K562 (cell line): Measurements from ENCODE around the gene WIPF3. TPM values are rescaled to one million over a fixed set of nuclear protein-coding genes. Genes with fewer than 3 reads are reported as not detected.
A peak's percentile ranks its signal among the peaks of the same experiment; 100 is the strongest.

Experiments
- ATAC-seq: fragments of 200-7000 bp; cut with Tn5 transposase; 3 replicates; pipeline ENCODE4 v1.9.1; 2020; ENCODE audit warnings: moderate library complexity
- BruUV-seq: library from RNA; stranded (reverse); fragments of 400-500 nt; replicated peaks from 2 replicates; lab custom pipeline; 2021; lab: Mats Ljungman, UMichigan
- CTCF ChIA-PET: fragments of 300-600 bp; formaldehyde crosslinking; extraction: SDS; loops from one replicate; lab custom pipeline; 2021; ENCODE audit warnings: low intra/inter-chr PET ratio; lab: Yijun Ruan, JAX
- POLR2A ChIA-PET: fragments of 300-600, 350-650 bp; sonication (Branson Sonifier 250); formaldehyde crosslinking; extraction: SDS; loops from one replicate; lab custom pipeline; 2021; ENCODE audit warnings: antibody characterized with exemption, inconsistent platforms; lab: Yijun Ruan, JAX
- DNase-seq, 4 experiments: peaks; one replicate each; pipeline versions ENCODE4 v3.0.0 to v3.0.0-alpha.2; 2011 to 2018; ENCODE audit warnings: low spot score in 3 of 4, mixed read lengths in 3 of 4; ENCODE audit errors: extremely low read depth in 1 of 4
- FAIRE-seq: peaks from 2 replicates; lab custom pipeline; 2011; peaks lifted over from hg19 to GRCh38; lab: Jason Lieb, UNC
- H2AFZ ChIP-seq: 2 replicates; pipeline ENCODE4 v1.6.0; 2011; ENCODE audit warnings: low read depth, low read length, control low read depth, inconsistent platforms
- H3K27ac ChIP-seq: fragments of 200-600 bp; 3 replicates; pipeline ENCODE4 v1.8.0; 2011; ENCODE audit warnings: low read depth, mild to moderate bottlenecking, control low read depth, inconsistent platforms, low read length, moderate library complexity, mixed read lengths; ENCODE audit errors: extremely low read depth
- H3K27me3 ChIP-seq, 2 experiments: fragments of 300-600 bp in 1 of 2; 2 replicates in 1 of 2; 3 replicates in 1 of 2; pipeline versions ENCODE4 v1.6.0 to v1.8.0; 2011; ENCODE audit warnings: inconsistent platforms in 2 of 2, low read length in 2 of 2, mild to moderate bottlenecking in 1 of 2, mixed read lengths in 1 of 2, moderate library complexity in 1 of 2; ENCODE audit not compliant: control insufficient read depth in 2 of 2, insufficient read depth in 2 of 2
- H3K36me3 ChIP-seq: fragments of 300-600 bp; 3 replicates; pipeline ENCODE4 v1.8.0; 2011; ENCODE audit warnings: mild to moderate bottlenecking, low read length, inconsistent platforms; ENCODE audit not compliant: control insufficient read depth, insufficient read depth
- H3K4me1 ChIP-seq, 2 experiments: fragments of 200-600 bp in 1 of 2; replicated peaks in 1 of 2; 2 replicates in 1 of 2; 3 replicates in 1 of 2; pipeline versions ENCODE4 v1.5.1 to v1.8.0; 2011; ENCODE audit warnings: inconsistent platforms in 2 of 2, low read length in 2 of 2, mild to moderate bottlenecking in 1 of 2, mixed read lengths in 1 of 2, moderate library complexity in 1 of 2; ENCODE audit not compliant: control insufficient read depth in 2 of 2, insufficient read depth in 2 of 2
- H3K4me2 ChIP-seq: 2 replicates; pipeline ENCODE4 v1.6.1; 2011; ENCODE audit warnings: low read length, control low read depth, inconsistent platforms, mixed read lengths; ENCODE audit not compliant: insufficient read depth
- H3K4me3 ChIP-seq: fragments of 200-600 bp; sonication (generic), shearing (Covaris generic); 2 replicates; pipeline ENCODE4 v1.5.1; 2016; ENCODE audit warnings: control low read depth, inconsistent platforms
- H3K79me2 ChIP-seq: fragments of 200-600 bp; 3 replicates; pipeline ENCODE4 v1.8.0; 2011; ENCODE audit warnings: low read length, inconsistent platforms; ENCODE audit not compliant: control insufficient read depth, insufficient read depth
- H3K9ac ChIP-seq, 2 experiments: 2 replicates each; pipeline versions ENCODE4 v1.6.0 to v1.6.1; 2011; ENCODE audit warnings: low read depth in 2 of 2, low read length in 2 of 2, control low read depth in 1 of 2, inconsistent platforms in 1 of 2, mild to moderate bottlenecking in 1 of 2, mixed read lengths in 1 of 2; ENCODE audit not compliant: insufficient read depth in 1 of 2
- H3K9me1 ChIP-seq: one replicate; pipeline ENCODE4 v1.6.0; 2011; ENCODE audit warnings: inconsistent platforms, mild to moderate bottlenecking, low read length, moderate library complexity; ENCODE audit not compliant: control insufficient read depth, insufficient read depth
- H3K9me3 ChIP-seq: replicated peaks from 2 replicates; pipeline ENCODE4 v1.5.1; 2011; ENCODE audit warnings: low read depth, low read length, inconsistent platforms; ENCODE audit not compliant: control insufficient read depth, insufficient read depth
- H4K20me1 ChIP-seq: replicated peaks from 2 replicates; pipeline ENCODE4 v1.6.1; 2011; ENCODE audit warnings: low read length, inconsistent platforms, mixed read lengths; ENCODE audit not compliant: control insufficient read depth, insufficient read depth
- C11orf30 ChIP-seq: fragments of 450-650 bp; IDR thresholded peaks from 2 replicates; pipeline ENCODE4 v1.6.1; 2016; ENCODE audit warnings: low read depth, mild to moderate bottlenecking
- CHCHD3 ChIP-seq: fragments of 250-450 bp; sonication (Bioruptor Pico); IDR thresholded peaks from 2 replicates; pipeline ENCODE4 v2.1.2; 2022; ENCODE audit warnings: mild to moderate bottlenecking
- MAFF ChIP-seq: IDR thresholded peaks from 2 replicates; pipeline ENCODE4 v1.6.1; 2012; ENCODE audit warnings: low read length, improper control_type of control experiment
- MAFG ChIP-seq: fragments of 450-650 bp; conservative IDR thresholded peaks from 2 replicates; pipeline ENCODE4 v1.6.1; 2016; ENCODE audit warnings: missing genetic modification characterization, missing compliant biosample characterization
- MAFK ChIP-seq: IDR thresholded peaks from 2 replicates; pipeline ENCODE4 v1.6.1; 2011; ENCODE audit warnings: low read length, improper control_type of control experiment
- SMAD4 ChIP-seq: fragments of 250-450 bp; sonication (Bioruptor Pico); conservative IDR thresholded peaks from 2 replicates; pipeline ENCODE4 v1.8.0; 2021; ENCODE audit warnings: inconsistent platforms, mild to moderate bottlenecking, moderate library complexity
- ZBTB11 ChIP-seq, 3 experiments: fragments of 200-800 bp in 1 of 3; fragments of 250-450 bp in 1 of 3; fragments of 450-650 bp in 1 of 3; sonication (Bioruptor Pico) in 1 of 3; sonication (Bioruptor generic) in 1 of 3; formaldehyde crosslinking in 1 of 3; IDR thresholded peaks; 2 replicates each; pipeline versions ENCODE4 v1.6.1 to v1.8.0; 2016 to 2022; ENCODE audit warnings: mild to moderate bottlenecking in 2 of 3, missing genetic modification characterization in 2 of 3, missing compliant biosample characterization in 1 of 3, moderate library complexity in 1 of 3
- ZNF316 ChIP-seq: fragments of 450-650 bp; IDR thresholded peaks from 2 replicates; pipeline ENCODE4 v1.6.1; 2016
- WGBS: fragments of 100-300 bp; shearing (Covaris generic); methylation state at CpG from one replicate; pipeline ENCODE4 v1.1.6; 2016; ENCODE audit warnings: low coverage, mixed read lengths; ENCODE audit not compliant: insufficient coverage; ENCODE audit errors: missing lambda C conversion rate; 5-methylcytosine and 5-hydroxymethylcytosine counted together
- in situ Hi-C: fragments of 300-500 bp; cut with MboI; formaldehyde crosslinking; loops from 4 replicates; pipeline ENCODE4 v1.15.0; 2018; ENCODE audit warnings: inconsistent platforms, mixed read lengths
- intact Hi-C: fragments of 100-400 bp; cut with micrococcal nuclease; formaldehyde crosslinking; loops from 2 replicates; pipeline ENCODE4 v1.14.2; 2022
- polyA plus RNA-seq, 8 experiments: library from polyadenylated mRNA; depleted of rRNA in 4 of 8; stranded (reverse) in 5 of 8; unstranded in 3 of 8; fragments of >200 nt; fragmentation: Nextera tagmentation in 2 of 8; fragmentation: Illumina TruSeq in 1 of 8; extraction: Ambion mirVana in 2 of 8; extraction: Trizol in 1 of 8; gene quantifications; 2 replicates each; pipeline versions ENCODE4 v1.2.1 to v1.2.3, GENCODE V29; 2011 to 2014; ENCODE audit warnings: inconsistent platforms in 1 of 8, missing spikeins in 1 of 8
- total RNA-seq, 7 experiments: library from RNA; depleted of rRNA in 6 of 7; stranded (reverse); fragments of >200 nt in 6 of 7; fragmentation: Illumina TruSeq in 2 of 7; extraction: Trizol in 2 of 7; gene quantifications; 2 replicates each; pipeline versions ENCODE4 v1.2.1 to v1.2.3, GENCODE V29; 2011 to 2021; ENCODE audit warnings: low replicate concordance in 1 of 7

The WIPF3 gene
- total and polyA plus RNA-seq, 9 of the 15 experiments (the other 6 are each of a cell fraction or from before 2014, with no cell fraction given), result 0.18 to 3.2 (median 1.7) TPM

GRCh38 chr7:29873644-29874294 is 67.5 kb downstream of the WIPF3 start:
- CTCF ChIA-PET, result no interaction called here
- in situ Hi-C loops, result loop anchor here (10.0 kb wide), 1 partner anchor 181 kb away; no protein-coding TSS in a partner anchor

More at GRCh38 chr7:29873644-29874294, 67.5 kb downstream of the WIPF3 start:
- Histone ChIP-seq H3K9ac (no peak overlapping the region), H4K20me1 (no peaks in the 10 kb centered on the region), H3K9me3 (no peaks in the 10 kb centered on the region), H3K27me3 (no peaks in the 10 kb centered on the region), H3K36me3 (no peaks in the 10 kb centered on the region), H3K27ac (no peak overlapping the region), H2AFZ (no peak overlapping the region), H3K4me2 (no peak overlapping the region), H3K9me1 (no peaks in the 10 kb centered on the region), H3K79me2 (no peaks in the 10 kb centered on the region), H3K4me3 (no peak overlapping the region), H3K4me1 (peaks cover 0 to 6% of the 10 kb centered on the region in 2 experiments; a peak in 1 of 5 replicates)
- intact Hi-C loops, result loop anchor here (2.0 kb wide), 1 partner anchor 125 kb away; no protein-coding TSS in a partner anchor
- peak; percentile 58 for FAIRE-seq
- no TSS peak for BruUV-seq
- POLR2A ChIA-PET, result no interaction called here
- DNase-seq, result no peak
- 34% methylated on average over 4 of the region's 4 CpGs for WGBS
- peak; percentile 72 for ATAC-seq
- TF ChIP-seq CHCHD3 (CRISPR knock-in tag) (no peak), MAFG (tag) (peak; percentile 65), MAFK (peak; percentile 60; the same call in 1 of the 2 replicates), ZNF316 (peak; percentile 85), SMAD4 (CRISPR knock-in tag) (no peak), ZBTB11 (CRISPR knock-in tag; IDR thresholded peaks at IDR 0.05) (no peak), C11orf30 (peak; percentile 72), MAFF (peak; percentile 80)
